KMS-11 (cell line): ENCODE results near the gene FAM3A.
A peak's percentile ranks its signal among the peaks of the same experiment; 100 is the strongest.

Experiments
- H2AFZ ChIP-seq: fragments of 200-600 bp; sonication (generic); 2 replicates; pipeline ENCODE4 v1.6.1; 2016; ENCODE audit warnings: antibody characterized with exemption, mixed run types, low read depth
- H3K27ac ChIP-seq: fragments of 200-600 bp; sonication (generic); 2 replicates; pipeline ENCODE4 v1.6.1; 2016; ENCODE audit warnings: mild to moderate bottlenecking, mixed run types
- H3K27me3 ChIP-seq: fragments of 200-600 bp; sonication (generic); 2 replicates; pipeline ENCODE4 v1.6.1; 2017; ENCODE audit warnings: mild to moderate bottlenecking, low read depth, mixed run types, moderate library complexity; ENCODE audit not compliant: insufficient read depth
- H3K36me3 ChIP-seq: fragments of 200-600 bp; sonication (generic); 2 replicates; pipeline ENCODE4 v1.6.1; 2017; ENCODE audit warnings: mild to moderate bottlenecking, mixed run types; ENCODE audit not compliant: insufficient read depth
- H3K4me1 ChIP-seq: fragments of 200-600 bp; sonication (generic); 2 replicates; pipeline ENCODE4 v1.6.1; 2016; ENCODE audit warnings: mild to moderate bottlenecking, low read depth, mixed run types; ENCODE audit not compliant: poor library complexity, severe bottlenecking
- H3K4me2 ChIP-seq: fragments of 200-600 bp; sonication (generic); 2 replicates; pipeline ENCODE4 v1.7.0; 2016; ENCODE audit warnings: mild to moderate bottlenecking, mixed run types
- H3K4me3 ChIP-seq: fragments of 200-600 bp; sonication (generic); IDR thresholded peaks from 2 replicates; pipeline ENCODE4 v1.6.1; 2017; ENCODE audit warnings: low read depth, low read length, mixed read lengths; ENCODE audit not compliant: insufficient read depth
- H3K79me2 ChIP-seq: fragments of 200-600 bp; sonication (generic); 2 replicates; pipeline ENCODE4 v1.6.1; 2016; ENCODE audit warnings: low read depth, mixed run types; ENCODE audit not compliant: insufficient read depth
- H3K9ac ChIP-seq: fragments of 200-600 bp; sonication (generic); 2 replicates; pipeline ENCODE4 v1.6.1; 2016; ENCODE audit warnings: mild to moderate bottlenecking, mixed run types
- H4K20me1 ChIP-seq: fragments of 200-600 bp; sonication (generic); 2 replicates; pipeline ENCODE4 v1.6.1; 2016; ENCODE audit warnings: mild to moderate bottlenecking, mixed run types; ENCODE audit not compliant: insufficient read depth
- CTCF ChIP-seq: fragments of 200-600 bp; sonication (generic); conservative IDR thresholded peaks from 2 replicates; pipeline ENCODE4 v1.6.1; 2017; ENCODE audit warnings: low read depth, mild to moderate bottlenecking, antibody characterized with exemption, low read length, moderate library complexity, mixed read lengths

Gene FAM3A

GRCh38 chrX:154486052-154486395 lies 30.0 kb downstream of the FAM3A start:
- Histone ChIP-seq H3K4me2 (peak overlapping the region; percentile 57), H3K36me3 (no peaks in the 10 kb centered on the region), H3K4me1 (no peaks in the 10 kb centered on the region), H3K27me3 (no peaks in the 10 kb centered on the region), H3K4me3 (no peak overlapping the region), H4K20me1 (no peaks in the 10 kb centered on the region), H3K9ac (peak overlapping the region; percentile 70), H2AFZ (peak overlapping the region; percentile 44; the same call in 1 of the 2 replicates), H3K79me2 (peaks cover 13% of the 10 kb centered on the region; the same call in 1 of the 2 replicates), H3K27ac (peak overlapping the region; percentile 44)
- TF ChIP-seq CTCF: no peak

- TF ChIP-seq CTCF: no peak
- H3K4me3 ChIP-seq: no peak overlapping the region
- H3K9ac ChIP-seq: peak overlapping the region; percentile 70; the same call in 1 of the 2 replicates
- H3K27ac ChIP-seq: peak overlapping the region; percentile 44; the same call in 1 of the 2 replicates
- H3K27me3 ChIP-seq: no peaks in the 10 kb centered on the region
- peaks cover 13% of the 10 kb centered on the region; the same call in 1 of the 2 replicates for H3K79me2 ChIP-seq
- peak overlapping the region; percentile 57 for H3K4me2 ChIP-seq
- peak overlapping the region; percentile 44; the same call in 1 of the 2 replicates for H2AFZ ChIP-seq
- H3K36me3 ChIP-seq: no peaks in the 10 kb centered on the region
- no peaks in the 10 kb centered on the region for H3K4me1 ChIP-seq
- no peaks in the 10 kb centered on the region for H4K20me1 ChIP-seq
Measured at GRCh38 chrX:154485150-154486051, 30.6 kb downstream of the FAM3A start.

- no peaks in the 10 kb centered on the region for H3K36me3 ChIP-seq
- no peak overlapping the region for H3K4me3 ChIP-seq
- no peak overlapping the region for H2AFZ ChIP-seq
- H3K4me2 ChIP-seq: 0 out of 2 replicates have a peak overlapping the region, but pooled peaks have one; percentile 57
- H3K79me2 ChIP-seq: peaks cover 13% of the 10 kb centered on the region; the same call in 1 of the 2 replicates
- peaks cover 9% of the 10 kb centered on the region for H3K4me1 ChIP-seq
- no peaks in the 10 kb centered on the region for H3K27me3 ChIP-seq
- no peak overlapping the region for H3K27ac ChIP-seq
- no peak for TF ChIP-seq CTCF
- H4K20me1 ChIP-seq: no peaks in the 10 kb centered on the region
- H3K9ac ChIP-seq: no peak overlapping the region
Measured at GRCh38 chrX:154484255-154485149, 31.5 kb downstream of the FAM3A start.

GRCh38 chrX:154483325-154483724 lies 32.7 kb downstream of the FAM3A start:
- peaks cover 11% of the 10 kb centered on the region for H3K4me1 ChIP-seq
- TF ChIP-seq CTCF: no peak
- H3K79me2 ChIP-seq: peaks cover 13% of the 10 kb centered on the region; the same call in 1 of the 2 replicates
- H3K4me2 ChIP-seq: no peak overlapping the region
- H3K27ac ChIP-seq: no peak overlapping the region
- no peak overlapping the region for H2AFZ ChIP-seq
- no peaks in the 10 kb centered on the region for H3K27me3 ChIP-seq
- no peak overlapping the region for H3K4me3 ChIP-seq
- H4K20me1 ChIP-seq: no peaks in the 10 kb centered on the region
- no peaks in the 10 kb centered on the region for H3K36me3 ChIP-seq
- no peak overlapping the region for H3K9ac ChIP-seq
